H54 (cell line): Measurements from ENCODE around the gene LMX1A.

Experiments used
- DNase-seq: peaks from one replicate; pipeline ENCODE4 v3.0.0; 2011; ENCODE audit warnings: low spot score, mixed read lengths; ENCODE audit not compliant: insufficient read length
- FAIRE-seq: peaks from 3 replicates; lab custom pipeline; 2011; peaks lifted over from hg19 to GRCh38; lab: Jason Lieb, UNC
- POLR2A ChIP-seq: IDR thresholded peaks from 2 replicates; pipeline ENCODE4 v1.6.1; 2011; ENCODE audit warnings: low read depth, mild to moderate bottlenecking, low read length

LMX1A gene

GRCh38 chr1:165152109-165152508, 204.4 kb downstream of the LMX1A start:
- TF ChIP-seq POLR2A, result no peak
- no peak for FAIRE-seq
- no peak for DNase-seq
